ENCODE measurements around the gene SOHLH1.
"Not testable (repeated sequence)": the region's sequence is repeated elsewhere in the genome, so short reads cannot be mapped to it uniquely, and the experiment has no call there.

SOHLH1 gene

DNA sequence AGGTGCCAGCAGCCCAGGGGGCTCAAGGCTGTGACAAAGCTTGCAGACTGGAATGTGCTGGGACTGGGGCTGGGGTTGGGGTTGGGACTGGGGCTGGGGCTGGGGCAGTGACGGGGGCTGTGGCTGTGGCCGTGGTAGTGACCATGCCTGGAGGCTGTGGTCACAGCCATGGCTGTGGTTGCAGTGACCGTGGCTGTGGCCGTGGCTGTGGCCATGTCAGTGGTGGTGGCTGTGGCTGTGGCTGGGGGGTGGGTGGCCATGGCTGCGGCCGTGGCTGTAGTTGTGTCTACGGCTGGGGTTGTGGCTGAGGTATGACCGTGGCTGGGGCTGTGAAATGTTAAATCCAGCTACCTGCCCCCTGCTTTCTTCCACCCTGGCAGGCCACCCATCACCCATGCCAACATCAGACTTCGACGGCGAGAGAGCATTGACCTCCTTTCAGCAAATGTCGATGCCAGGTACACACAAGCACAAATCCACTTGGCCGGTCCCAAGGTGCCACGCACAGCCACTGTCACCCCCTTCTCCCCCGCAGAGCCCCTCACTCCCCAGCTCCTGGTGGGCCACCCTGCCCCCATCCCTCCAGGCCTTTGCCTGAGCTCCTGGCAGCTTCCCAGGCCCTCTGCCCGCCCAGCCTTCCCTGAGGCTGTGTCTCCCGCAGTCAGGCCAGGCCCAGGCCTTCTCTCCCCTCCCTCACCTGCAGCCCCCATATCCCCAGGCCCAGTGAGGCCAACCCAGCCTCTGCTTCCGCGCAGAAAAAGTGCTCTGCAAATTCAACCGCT lies 20.9 kb downstream of the SOHLH1 start:
- DNase-seq (ENCODE audit: low spot score) = no peak

- DNase-seq (ENCODE audit: low spot score) = no peak
Measured at GRCh38 chr9:135677641-135678168, 21.6 kb downstream of the SOHLH1 start.

DNA sequence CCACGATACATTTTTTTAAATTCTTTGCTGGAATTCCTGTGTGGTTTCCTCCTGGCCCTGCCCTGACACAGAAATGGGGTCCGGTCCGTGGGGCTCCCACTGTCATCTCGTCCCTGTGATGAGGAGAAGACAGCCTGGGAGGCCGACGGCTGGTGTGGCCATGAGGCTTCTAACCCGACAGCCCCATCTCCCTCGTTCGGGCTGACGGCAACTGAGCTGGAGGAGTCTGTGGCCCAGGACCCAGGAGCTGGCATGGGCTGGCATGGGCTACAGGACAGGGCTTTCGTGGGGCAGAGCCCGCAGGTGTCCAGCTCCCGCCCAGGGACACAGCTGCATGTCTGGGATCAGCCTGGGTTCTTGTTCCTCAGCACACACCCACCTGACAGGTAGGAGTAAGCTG lies 22.4 kb downstream of the SOHLH1 start:
- no peak for DNase-seq (ENCODE audit: low spot score)

DNA sequence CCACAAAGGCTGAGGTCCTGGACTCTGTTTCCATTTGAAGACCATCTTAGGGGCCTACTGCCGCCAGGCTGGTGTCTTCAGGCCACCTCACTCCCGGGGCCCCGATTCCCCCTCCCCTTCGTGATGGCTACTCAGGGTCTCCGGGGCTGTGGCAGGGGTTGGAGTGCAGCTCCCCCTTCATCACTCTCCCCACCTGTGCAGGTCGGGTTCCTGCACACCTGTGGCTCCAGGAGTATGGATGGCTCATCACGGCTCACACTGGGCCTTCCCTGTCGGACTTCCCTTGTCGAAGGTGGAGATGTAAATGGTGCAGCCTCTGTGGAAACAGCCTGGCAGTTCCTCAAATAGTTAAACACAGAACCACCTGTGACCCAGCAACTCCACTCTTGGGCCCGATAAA lies 24.3 kb downstream of the SOHLH1 start:
- DNase-seq (ENCODE audit: low spot score) = no peak

GRCh38 chr9:135673941-135674340 lies 25.3 kb downstream of the SOHLH1 start:
- DNase-seq (ENCODE audit: low spot score) = no peak

DNA sequence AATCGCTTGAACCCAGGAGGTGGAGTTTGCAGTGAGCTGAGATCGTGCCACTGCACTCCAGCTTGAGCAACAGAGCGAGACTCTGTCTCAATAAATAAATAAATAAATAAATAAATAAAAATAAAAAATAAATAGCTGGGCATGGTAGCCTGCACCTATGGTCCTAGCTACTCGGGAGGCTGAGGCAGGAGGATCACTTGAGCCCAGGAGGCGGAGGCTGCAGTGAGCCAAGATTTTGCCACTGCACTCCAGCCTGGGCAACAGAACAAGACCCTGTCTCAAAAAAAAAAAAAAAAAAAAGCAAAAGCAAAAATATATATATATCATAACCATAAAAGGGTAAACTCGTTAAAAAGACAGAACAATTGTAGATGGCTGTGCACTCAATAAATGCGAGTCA lies 26.5 kb downstream of the SOHLH1 start:
- not testable (repeated sequence) for DNase-seq (ENCODE audit: low spot score)

GRCh38 chr9:135671591-135672041 lies 27.7 kb downstream of the SOHLH1 start:
- DNase-seq (ENCODE audit: low spot score) = no peak

DNA sequence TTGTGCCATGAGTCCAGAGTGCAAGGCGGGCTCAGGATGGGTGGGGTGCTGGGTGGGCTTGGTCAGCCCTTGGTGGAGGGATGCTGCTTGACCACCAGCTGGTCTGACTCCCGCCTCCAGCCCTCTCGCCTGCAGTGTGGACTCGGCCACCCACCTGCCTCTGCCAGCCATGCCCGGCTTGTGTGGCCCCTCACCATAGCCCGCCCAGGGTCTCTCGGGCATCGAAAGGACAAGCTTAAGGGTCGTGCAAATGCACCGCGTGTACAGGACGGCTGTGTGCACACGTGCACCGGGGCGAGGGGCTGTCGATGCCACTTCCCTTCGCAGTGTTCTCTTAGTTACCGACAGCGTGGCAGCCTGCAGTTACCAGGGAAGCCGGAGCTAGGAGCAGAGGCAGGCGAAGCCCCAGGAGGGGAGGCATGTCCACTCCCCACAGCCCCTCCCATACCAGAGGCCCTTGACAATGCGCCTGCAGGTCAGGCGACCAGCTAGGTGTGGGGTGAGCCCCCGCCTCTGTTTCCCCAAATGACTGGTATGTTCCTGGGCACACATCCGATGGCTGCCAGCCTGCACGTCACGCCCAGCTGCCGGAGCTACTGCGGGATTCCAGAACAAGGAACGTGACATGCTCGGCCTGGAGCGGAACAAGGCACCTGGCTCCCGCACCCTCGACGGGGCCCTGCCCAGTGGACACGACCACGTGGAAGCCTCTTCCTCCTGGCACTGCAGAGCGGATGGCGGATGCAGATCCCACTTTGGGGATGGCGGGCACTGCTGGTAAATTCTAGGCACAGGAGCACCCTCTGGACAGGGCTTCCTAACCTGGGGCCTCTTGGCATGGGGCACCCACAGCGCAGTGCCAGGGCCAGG lies 28.3 kb downstream of the SOHLH1 start:
- DNase-seq (ENCODE audit: low spot score) = no peak

GRCh38 chr9:135669616-135670285 lies 29.5 kb downstream of the SOHLH1 start:
- no peak for DNase-seq (ENCODE audit: low spot score)

GRCh38 chr9:135669018-135669417 lies 30.3 kb downstream of the SOHLH1 start:
- DNase-seq (ENCODE audit: low spot score) = not testable (repeated sequence)

- no peak for DNase-seq (ENCODE audit: low spot score)
Measured at GRCh38 chr9:135667463-135668001, 31.7 kb downstream of the SOHLH1 start.

- DNase-seq (ENCODE audit: low spot score) = no peak
Measured at GRCh38 chr9:135666534-135667462, 32.5 kb downstream of the SOHLH1 start.

- DNase-seq (ENCODE audit: low spot score) = no peak
Measured at GRCh38 chr9:135665795-135666189, 33.5 kb downstream of the SOHLH1 start.

- no peak for DNase-seq (ENCODE audit: low spot score)
Measured at GRCh38 chr9:135664801-135665794, 34.2 kb downstream of the SOHLH1 start.

DNA sequence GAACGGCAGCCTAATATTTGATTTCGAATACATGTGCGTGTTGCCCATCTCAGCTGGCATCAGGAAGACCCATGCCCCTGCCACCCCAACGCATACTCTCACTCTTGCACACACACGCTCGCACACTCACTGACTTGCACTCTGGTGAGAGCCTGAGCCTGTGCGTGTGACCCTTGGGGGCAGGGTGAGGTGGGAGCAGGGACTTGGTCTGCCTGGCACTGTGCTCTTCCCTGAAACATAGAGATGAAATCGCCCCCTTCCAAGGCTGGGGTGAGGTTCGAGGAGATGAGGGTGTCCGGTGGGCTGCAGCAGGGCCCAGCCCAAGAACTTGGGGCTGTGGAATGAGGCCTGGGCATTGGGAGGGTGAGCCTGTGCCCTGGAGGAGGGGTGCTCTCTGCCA lies 35.0 kb downstream of the SOHLH1 start:
- no peak for DNase-seq (ENCODE audit: low spot score)

- DNase-seq (ENCODE audit: low spot score) = no peak
Measured at GRCh38 chr9:135663857-135664256, 35.4 kb downstream of the SOHLH1 start.

GRCh38 chr9:135663451-135663770 lies 35.9 kb downstream of the SOHLH1 start:
- DNase-seq (ENCODE audit: low spot score) = no peak

GRCh38 chr9:135662758-135663450 lies 36.4 kb downstream of the SOHLH1 start, which contains the start of gene LCN9:
Gene LCN9, plus strand, starts transcription at chr9:135663309. Its CDS starts 13 bp downstream, at chr9:135663322.
- no peak for DNase-seq (ENCODE audit: low spot score)

Measured in globus pallidus (tissue), 1 donor.